ENCODE measurements around the gene PRKAB1. TPM values are rescaled to one million over a fixed set of nuclear protein-coding genes. Genes with fewer than 3 reads are reported as not detected.

Gene PRKAB1
- total RNA-seq, 1 experiment from 2014 or later = 37.3 TPM

- Mint-ChIP-seq H3K27me3 (ENCODE audit: insufficient read depth, unreplicated experiment) (no peaks in the 10 kb centered on the region), H3K27ac (ENCODE audit: unreplicated experiment) (no peak overlapping the region), H3K4me1 (ENCODE audit: low read depth, unreplicated experiment) (no peaks in the 10 kb centered on the region), H3K9me3 (ENCODE audit: unreplicated experiment) (no peaks in the 10 kb centered on the region), H3K36me3 (ENCODE audit: insufficient read depth, unreplicated experiment) (peaks cover 46% of the 10 kb centered on the region), H3K4me3 (ENCODE audit: unreplicated experiment) (no peak overlapping the region)
- H3K27me3 ChIP-seq (replicated peaks; ENCODE audit: control insufficient read depth, insufficient read depth, low read length) = no peaks in the 10 kb centered on the region
- no peak for TF ChIP-seq CTCF (IDR thresholded peaks at IDR 0.05; ENCODE audit: insufficient read depth in 1 of 2, low read depth in 1 of 2, low read length in 1 of 2, severe bottlenecking in 1 of 2, unreplicated experiment in 1 of 2)
- H3K4me1 ChIP-seq = peaks cover 25% of the 10 kb centered on the region
- intact Hi-C loops (cut with micrococcal nuclease; ENCODE audit: unreplicated experiment) = no loop called here
- BruUV-seq (replicated peaks) = TSS peak; percentile 11
- H3K9me3 ChIP-seq = no peaks in the 10 kb centered on the region
- DNase-seq = no peak
- CTCF ChIA-PET = no interaction called here
- peaks cover 2% of the 10 kb centered on the region; the same call in 1 of the 2 replicates for H3K36me3 ChIP-seq (ENCODE audit: control insufficient read depth, insufficient read depth, low read length)
- no peak overlapping the region for H3K4me3 ChIP-seq (ENCODE audit: low read depth, low read length)
- POLR2A ChIA-PET = no interaction called here
Measured at GRCh38 chr12:119681111-119681510, 13.2 kb downstream of the PRKAB1 start.

- BruUV-seq (replicated peaks) = no TSS peak
- TF ChIP-seq CTCF (IDR thresholded peaks at IDR 0.05; ENCODE audit: insufficient read depth in 1 of 2, low read depth in 1 of 2, low read length in 1 of 2, severe bottlenecking in 1 of 2, unreplicated experiment in 1 of 2) = no peak
- Mint-ChIP-seq H3K36me3 (ENCODE audit: insufficient read depth, unreplicated experiment) (peaks cover 37% of the 10 kb centered on the region), H3K27me3 (ENCODE audit: insufficient read depth, unreplicated experiment) (no peaks in the 10 kb centered on the region), H3K9me3 (ENCODE audit: unreplicated experiment) (no peaks in the 10 kb centered on the region), H3K27ac (ENCODE audit: unreplicated experiment) (no peak overlapping the region), H3K4me3 (ENCODE audit: unreplicated experiment) (no peak overlapping the region), H3K4me1 (ENCODE audit: low read depth, unreplicated experiment) (no peaks in the 10 kb centered on the region)
- no peaks in the 10 kb centered on the region for H3K9me3 ChIP-seq
- peaks cover 25% of the 10 kb centered on the region for H3K4me1 ChIP-seq
- no peaks in the 10 kb centered on the region for H3K27me3 ChIP-seq (replicated peaks; ENCODE audit: control insufficient read depth, insufficient read depth, low read length)
- no peak overlapping the region for H3K4me3 ChIP-seq (ENCODE audit: low read depth, low read length)
- ChIA-PET CTCF (interaction anchor here (0.9 kb wide), 1 partner anchor 14 kb away, joined by 5 read pairs; the partner anchor contains the start of gene PRKAB1), POLR2A (no interaction called here)
- H3K36me3 ChIP-seq (ENCODE audit: control insufficient read depth, insufficient read depth, low read length) = peaks cover 2% of the 10 kb centered on the region; the same call in 1 of the 2 replicates
- intact Hi-C loops (cut with micrococcal nuclease; ENCODE audit: unreplicated experiment) = no loop called here
- no peak for DNase-seq
Measured at GRCh38 chr12:119681728-119682638, 14.1 kb downstream of the PRKAB1 start.

- Histone ChIP-seq H3K36me3 (ENCODE audit: control insufficient read depth, insufficient read depth, low read length) (peaks cover 2% of the 10 kb centered on the region; the same call in 1 of the 2 replicates), H3K4me3 (ENCODE audit: low read depth, low read length) (no peak overlapping the region), H3K9me3 (no peaks in the 10 kb centered on the region), H3K4me1 (peaks cover 25% of the 10 kb centered on the region), H3K27me3 (replicated peaks; ENCODE audit: control insufficient read depth, insufficient read depth, low read length) (no peaks in the 10 kb centered on the region)
- Mint-ChIP-seq H3K36me3 (ENCODE audit: insufficient read depth, unreplicated experiment) (peaks cover 42% of the 10 kb centered on the region), H3K4me1 (ENCODE audit: low read depth, unreplicated experiment) (no peaks in the 10 kb centered on the region), H3K27ac (ENCODE audit: unreplicated experiment) (no peak overlapping the region), H3K9me3 (ENCODE audit: unreplicated experiment) (no peaks in the 10 kb centered on the region), H3K4me3 (ENCODE audit: unreplicated experiment) (no peak overlapping the region), H3K27me3 (ENCODE audit: insufficient read depth, unreplicated experiment) (no peaks in the 10 kb centered on the region)
- no TSS peak for BruUV-seq (replicated peaks)
- CTCF ChIA-PET = no interaction called here
- TF ChIP-seq CTCF (IDR thresholded peaks at IDR 0.05; ENCODE audit: insufficient read depth in 1 of 2, low read depth in 1 of 2, low read length in 1 of 2, severe bottlenecking in 1 of 2, unreplicated experiment in 1 of 2) = no peak
- POLR2A ChIA-PET = no interaction called here
- DNase-seq = no peak
- intact Hi-C loops (cut with micrococcal nuclease; ENCODE audit: unreplicated experiment) = no loop called here
Measured at GRCh38 chr12:119682639-119683252, 14.8 kb downstream of the PRKAB1 start.
